Posterior vena cava (tissue), 2 donors: ENCODE data around the gene ACSBG1. TPM values are rescaled to one million over a fixed set of nuclear protein-coding genes. Genes with fewer than 3 reads are reported as not detected.

Experiments
- DNase-seq: peaks from one replicate; pipeline ENCODE4 v3.0.0-alpha.2; 2020; ENCODE audit warnings: low spot score
- intact Hi-C, 2 donors: fragments of 100-400 bp; cut with DNase I; formaldehyde crosslinking; loops; one replicate each; pipeline versions ENCODE4 v1.14.1 to v1.14.2; 2022 to 2023
- long read RNA-seq, 2 donors: library from polyadenylated mRNA; unstranded; transcript quantifications; one replicate each; pipeline ENCODE4 v2.0.0, GENCODE V29; 2020 to 2021
- total RNA-seq, 2 donors: library from RNA; stranded (reverse); fragmentation: NEBNext Ultra II Directional; extraction: Animal tissue kit (Norgen Biotek cat#: 25700); gene quantifications; one replicate each; pipeline ENCODE4 v1.2.1, GENCODE V29; 2021
- donor health status: DM: yes; HTN: yes; CAD: no.
- donor health status: DM: yes; HTN: yes; CAD: no.

Gene ACSBG1
- total RNA-seq: not detected
- long read RNA-seq, donor 1: 0 reads
- long read RNA-seq, donor 2: 0 reads

DNA sequence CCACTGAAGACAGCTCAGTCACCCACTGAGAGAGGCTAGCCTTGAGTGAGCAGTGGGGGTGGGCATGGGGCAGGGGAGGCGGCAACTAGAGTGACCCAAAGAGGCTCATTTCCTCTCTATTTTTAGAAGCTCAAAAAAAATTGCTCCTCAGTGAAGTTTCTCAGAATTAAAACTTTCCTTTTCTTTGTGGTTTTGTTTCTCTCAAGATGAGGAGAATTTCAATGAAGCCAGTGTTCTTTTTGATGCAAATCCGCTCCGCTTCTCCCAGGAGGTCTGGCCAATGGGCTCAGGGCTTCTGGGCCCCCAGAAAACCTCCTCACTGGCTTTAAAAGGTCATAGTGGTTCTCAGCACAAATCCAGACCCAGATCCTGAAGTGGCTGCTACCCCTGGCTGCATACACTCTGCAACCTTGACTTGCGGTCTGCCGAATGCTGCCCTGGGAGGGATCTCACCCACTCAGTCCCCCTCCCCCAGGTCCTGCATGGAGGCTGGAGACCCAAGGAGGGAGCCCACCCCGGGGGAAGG is at the start of gene ACSBG1:
ACSBG1 (minus strand) TSS at position 51 of the 526 bp plus-strand sequence. CDS start 64 bp downstream, outside the sequence.
- intact Hi-C loops: loop anchor here in 1 of 2 donors (5.0 kb wide), 1 partner anchor 42 kb away; no protein-coding TSS in a partner anchor
- DNase-seq: no peak

DNA sequence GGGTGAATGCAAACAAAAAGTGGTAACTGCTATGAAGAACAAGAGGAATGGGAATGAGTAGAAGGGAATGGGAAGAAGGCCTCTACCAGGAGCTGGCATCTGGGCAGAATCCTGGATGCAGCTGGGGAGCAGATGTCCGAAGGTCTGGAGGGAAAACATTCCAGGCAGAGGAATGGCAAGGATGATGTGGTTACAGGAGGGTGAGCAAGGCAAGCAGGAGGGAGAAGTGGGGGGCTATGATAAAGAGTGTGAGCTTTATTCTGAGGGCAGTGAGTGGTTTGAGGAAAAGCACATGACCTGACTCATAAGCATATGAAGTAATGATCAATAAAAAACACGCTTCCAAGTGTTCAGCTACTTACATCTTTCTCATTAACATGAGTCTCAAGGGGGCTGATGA is 48.0 kb upstream of the ACSBG1 start:
- intact Hi-C loops: no loop called here
- no peak for DNase-seq

GRCh38 chr15:78280319-78281072 is 46.1 kb upstream of the ACSBG1 start:
- DNase-seq: no peak
- intact Hi-C loops: no loop called here

GRCh38 chr15:78276064-78276943 is 41.9 kb upstream of the ACSBG1 start:
- DNase-seq: no peak
- intact Hi-C loops: no loop called here

- DNase-seq: no peak
- intact Hi-C loops: no loop called here
Observed at GRCh38 chr15:78274994-78275393, 40.6 kb upstream of the ACSBG1 start.

- DNase-seq: no peak
- intact Hi-C loops: no loop called here
Observed at GRCh38 chr15:78272776-78273175, 38.4 kb upstream of the ACSBG1 start.

DNA sequence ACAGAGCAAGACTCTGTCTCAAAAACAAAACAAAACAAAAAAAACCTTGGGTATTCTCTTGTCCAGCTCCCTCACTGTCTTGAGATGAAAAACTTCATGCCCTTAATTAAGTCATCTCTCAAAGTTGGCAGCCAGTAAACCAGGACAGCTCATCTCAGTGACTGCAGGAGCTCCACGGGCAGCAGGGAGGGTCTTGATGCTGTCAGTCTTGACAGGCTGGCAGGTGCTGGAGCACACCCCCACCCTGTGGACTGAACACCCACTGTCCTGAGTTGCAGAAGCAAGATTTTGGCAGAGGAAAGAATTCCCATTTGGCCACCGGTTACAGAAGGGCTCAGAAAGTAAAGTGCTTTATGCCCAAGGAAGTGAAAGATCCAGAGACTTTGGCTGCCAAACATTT is 38.0 kb upstream of the ACSBG1 start:
- no peak for DNase-seq
- intact Hi-C loops: no loop called here

DNA sequence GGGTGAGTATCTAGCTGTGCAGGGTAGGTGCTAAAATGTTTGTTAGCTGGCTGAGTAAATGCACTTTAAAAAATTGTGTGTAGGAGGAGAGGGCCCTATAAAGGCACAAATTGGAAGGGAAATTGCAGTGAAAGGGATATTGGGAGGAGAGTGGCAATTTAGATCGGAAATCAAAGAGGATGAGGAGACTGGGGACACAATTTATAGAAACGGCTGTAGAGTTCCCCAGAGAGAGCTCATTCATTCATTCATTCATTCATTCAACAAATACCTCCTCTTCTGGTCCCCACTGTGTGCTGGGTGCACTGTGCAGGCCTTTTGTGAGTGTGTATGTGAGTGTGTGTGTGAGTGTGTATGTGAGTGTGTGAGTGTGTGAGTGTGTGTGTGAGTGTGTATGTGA is 32.4 kb upstream of the ACSBG1 start:
- intact Hi-C loops: no loop called here
- DNase-seq: no peak

DNA sequence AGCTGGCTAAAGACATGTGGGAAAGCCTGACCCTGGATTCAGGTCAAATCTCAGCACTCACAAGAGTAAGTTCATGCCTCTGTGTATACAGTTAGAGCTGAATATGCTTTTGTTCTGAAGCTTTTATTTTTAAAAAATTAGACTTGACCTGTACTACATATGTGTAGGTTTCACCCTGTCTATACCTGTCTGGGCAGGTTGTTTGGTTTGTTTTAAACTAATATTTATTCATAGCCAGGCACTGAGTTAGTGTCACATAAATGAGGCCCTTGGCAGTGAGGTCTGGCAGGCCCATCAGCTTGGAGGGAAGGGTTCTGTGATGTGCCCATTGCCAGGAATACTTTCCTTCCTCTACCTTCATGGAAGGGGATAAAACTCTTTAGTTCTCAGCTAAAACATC is 31.9 kb upstream of the ACSBG1 start:
- intact Hi-C loops: no loop called here
- DNase-seq: no peak

DNA sequence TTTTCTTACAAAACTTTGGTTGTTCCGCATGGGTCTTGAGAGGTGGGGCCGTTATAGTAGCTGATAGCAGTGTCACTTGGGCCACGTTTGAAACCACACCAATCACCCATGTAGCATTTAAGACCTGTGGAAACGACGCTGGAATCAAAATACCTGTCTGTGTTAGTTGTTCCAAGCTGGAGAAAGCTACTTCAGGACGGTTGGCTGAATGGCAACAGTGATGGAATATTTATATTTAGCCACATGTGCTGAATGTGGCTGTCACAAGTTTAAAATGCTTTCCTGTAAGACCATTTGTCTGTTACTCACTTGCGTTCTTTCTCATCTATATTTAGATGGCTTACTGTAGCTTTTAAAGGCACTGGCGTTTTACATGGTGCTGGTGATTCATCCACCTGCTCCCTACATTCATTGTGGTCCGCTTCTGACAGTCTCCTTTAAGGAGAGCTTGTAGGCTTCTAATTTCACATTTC is 31.4 kb upstream of the ACSBG1 start:
- intact Hi-C loops: no loop called here
- no peak for DNase-seq

DNA sequence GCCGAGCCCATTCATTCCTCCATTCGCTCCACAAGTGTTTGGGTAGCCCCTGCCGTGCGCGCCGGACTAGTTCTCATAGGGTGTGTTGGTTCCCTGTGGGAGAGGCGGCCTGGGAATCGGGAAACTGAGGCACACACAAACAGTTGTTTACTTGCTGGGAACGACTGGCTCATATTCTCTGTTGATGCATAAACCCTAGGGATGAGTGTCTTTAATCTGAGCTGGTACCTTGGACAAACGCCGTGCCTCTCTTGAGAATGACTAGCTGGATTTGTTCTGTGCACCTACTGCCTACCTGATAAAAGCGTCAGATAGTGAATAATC is 30.7 kb upstream of the ACSBG1 start:
- DNase-seq: no peak
- intact Hi-C loops: no loop called here

DNA sequence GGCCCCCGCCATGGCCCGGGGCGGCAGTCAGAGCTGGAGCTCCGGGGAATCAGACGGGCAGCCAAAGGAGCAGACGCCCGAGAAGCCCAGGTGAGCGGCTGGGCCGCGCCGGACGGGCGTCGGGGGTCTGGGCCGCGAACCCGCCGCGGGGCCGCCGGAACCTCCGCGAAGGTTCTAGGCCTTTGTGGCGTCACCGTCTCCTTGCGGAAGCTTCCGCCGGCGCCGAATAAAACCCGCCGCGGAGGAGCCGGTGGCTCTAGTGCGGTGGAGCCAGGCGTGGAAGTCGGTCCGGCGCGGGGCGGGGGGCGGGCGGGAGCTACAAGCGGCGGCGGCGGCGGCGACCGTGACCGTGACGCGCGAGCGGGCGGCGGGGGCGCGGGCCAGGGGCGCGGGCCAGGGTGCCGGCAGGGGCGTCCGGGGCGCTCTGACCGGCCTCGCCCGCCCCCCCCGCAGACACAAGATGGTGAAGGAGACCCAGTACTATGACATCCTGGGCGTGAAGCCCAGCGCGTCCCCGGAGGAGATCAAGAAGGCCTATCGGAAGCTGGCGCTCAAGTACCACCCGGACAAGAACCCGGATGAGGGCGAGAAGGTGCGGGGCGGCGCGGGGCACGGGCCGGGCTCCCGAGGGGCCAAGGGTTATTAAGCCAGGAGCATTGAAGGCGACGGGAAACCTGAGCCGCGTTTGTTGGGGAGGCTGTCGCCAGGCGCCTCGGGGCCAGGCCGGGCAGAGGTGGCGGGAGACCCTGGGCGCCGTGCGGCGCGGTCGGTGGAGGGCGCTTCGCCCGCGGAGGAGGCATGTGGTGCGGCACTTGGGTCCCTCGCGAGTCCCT is 30.2 kb upstream of the ACSBG1 start, which contains the start of gene DNAJA4:
DNAJA4 (plus strand) TSS at position 259 of the 833 bp plus-strand sequence; CDS start at position 461, 202 bp downstream.
- peak; percentile 86 for DNase-seq
- intact Hi-C loops: no loop called here

GRCh38 chr15:78263907-78264303 is 29.5 kb upstream of the ACSBG1 start:
- no peak for DNase-seq
- intact Hi-C loops: no loop called here

GRCh38 chr15:78263351-78263781 is 29.0 kb upstream of the ACSBG1 start:
- DNase-seq: no peak
- intact Hi-C loops: no loop called here

- intact Hi-C loops: no loop called here
- DNase-seq: no peak
Observed at GRCh38 chr15:78261062-78261461, 26.7 kb upstream of the ACSBG1 start.

DNA sequence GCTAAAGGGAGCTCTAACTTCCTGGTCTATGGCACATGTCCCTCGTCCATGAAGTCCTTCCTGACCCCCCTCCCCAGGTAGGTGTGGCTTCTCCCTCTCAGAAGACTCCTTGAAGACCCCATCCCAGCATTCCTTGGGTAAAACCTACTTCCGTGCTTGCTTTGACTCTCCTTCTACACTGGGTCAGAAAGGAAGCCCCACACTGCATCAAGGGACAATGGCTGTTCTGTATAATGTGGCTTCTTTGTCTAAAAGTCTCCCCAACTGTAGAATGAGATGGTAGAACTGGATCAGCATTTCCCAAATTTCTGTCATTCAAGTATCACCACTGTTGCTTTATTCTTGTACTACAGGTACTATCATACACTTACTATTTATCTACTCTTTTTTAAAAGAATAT is 26.1 kb upstream of the ACSBG1 start:
- intact Hi-C loops: no loop called here
- no peak for DNase-seq

DNA sequence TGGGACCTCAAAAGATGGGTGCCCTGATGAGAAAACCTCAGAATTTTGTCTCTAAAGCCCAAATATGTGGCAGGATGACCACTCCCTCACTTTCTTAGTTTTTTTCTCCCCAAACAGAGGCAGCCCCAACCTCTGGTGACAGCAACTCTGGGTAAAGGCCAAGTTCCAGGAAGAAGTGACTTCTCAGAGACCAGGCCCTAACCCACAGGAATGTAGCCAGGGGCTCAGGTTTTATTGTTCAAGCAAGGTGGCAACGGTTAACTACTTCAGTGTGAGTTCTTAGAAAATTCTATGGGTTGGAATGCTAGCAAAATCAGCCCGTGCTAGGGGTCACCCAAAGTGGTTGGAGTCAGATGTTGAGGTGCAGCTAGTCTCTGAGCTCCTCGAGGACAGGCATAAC is 24.9 kb upstream of the ACSBG1 start:
- intact Hi-C loops: no loop called here
- DNase-seq: no peak

DNA sequence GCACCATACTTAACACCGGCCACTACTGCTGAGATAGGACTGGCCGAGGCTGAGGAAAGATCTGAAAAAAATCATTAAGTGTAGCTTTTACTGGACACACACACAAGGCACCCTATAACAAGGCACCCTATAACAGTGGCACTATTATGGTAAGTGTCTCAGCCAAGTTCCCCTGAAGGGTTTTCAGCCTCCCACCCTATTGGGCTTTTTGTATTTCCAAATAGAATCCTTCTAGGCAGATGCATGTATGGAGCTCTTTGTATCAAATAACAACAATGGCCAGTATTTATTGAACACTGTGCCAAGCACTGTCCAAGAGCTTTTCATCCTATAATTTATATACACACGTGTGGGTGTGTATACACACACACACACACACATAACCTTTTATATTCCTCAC is 23.3 kb upstream of the ACSBG1 start:
- DNase-seq: no peak
- intact Hi-C loops: no loop called here

- DNase-seq: no peak
- intact Hi-C loops: no loop called here
Observed at GRCh38 chr15:78256044-78256437, 21.7 kb upstream of the ACSBG1 start.
